Astrocyte of the spinal cord (primary cell): ENCODE results near the gene ZNRF2.

Experiments
- DNase-seq: peaks from one replicate; pipeline ENCODE4 v3.0.0; 2011; ENCODE audit warnings: low read depth, low spot score
- H3K4me3 ChIP-seq: 2 replicates; pipeline ENCODE4 v1.5.1; 2011; ENCODE audit warnings: low read depth, mild to moderate bottlenecking, low read length, moderate library complexity
- in situ Hi-C: cut with HindIII; loops from 2 replicates; pipeline ENCODE4 v1.10.0; 2017; ENCODE audit warnings: low sequenced_read_pairs
- TF ChIP-seq, protein P1 (sequence below): IDR thresholded peaks from 2 replicates; pipeline ENCODE4 v1.5.1; 2012; ENCODE audit warnings: low read depth, mild to moderate bottlenecking, low read length, inconsistent platforms

ZNRF2 gene

DNA sequence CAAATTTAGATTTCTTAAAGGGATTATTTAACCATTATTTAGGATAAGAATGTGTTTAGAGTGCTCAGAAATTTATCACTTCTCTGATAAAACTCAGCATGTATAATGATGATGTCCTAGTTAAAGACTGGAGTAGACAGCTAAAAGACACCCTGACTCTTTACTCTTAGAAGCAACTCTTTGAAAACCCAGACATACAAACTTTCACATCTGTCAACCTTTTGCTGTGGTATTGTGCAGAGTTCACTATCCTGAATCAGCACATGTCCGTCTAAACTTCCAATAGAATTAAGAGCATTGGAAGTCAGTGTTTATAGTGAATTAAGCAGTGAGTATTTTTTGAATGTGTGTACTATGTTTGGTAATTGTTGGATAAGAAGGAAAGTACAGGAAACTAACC, 24.9 kb downstream of the ZNRF2 start:
- H3K4me3 ChIP-seq = no peak overlapping the region
- DNase-seq = no peak
- in situ Hi-C loops = no loop called here
- TF ChIP-seq, protein P1, sequence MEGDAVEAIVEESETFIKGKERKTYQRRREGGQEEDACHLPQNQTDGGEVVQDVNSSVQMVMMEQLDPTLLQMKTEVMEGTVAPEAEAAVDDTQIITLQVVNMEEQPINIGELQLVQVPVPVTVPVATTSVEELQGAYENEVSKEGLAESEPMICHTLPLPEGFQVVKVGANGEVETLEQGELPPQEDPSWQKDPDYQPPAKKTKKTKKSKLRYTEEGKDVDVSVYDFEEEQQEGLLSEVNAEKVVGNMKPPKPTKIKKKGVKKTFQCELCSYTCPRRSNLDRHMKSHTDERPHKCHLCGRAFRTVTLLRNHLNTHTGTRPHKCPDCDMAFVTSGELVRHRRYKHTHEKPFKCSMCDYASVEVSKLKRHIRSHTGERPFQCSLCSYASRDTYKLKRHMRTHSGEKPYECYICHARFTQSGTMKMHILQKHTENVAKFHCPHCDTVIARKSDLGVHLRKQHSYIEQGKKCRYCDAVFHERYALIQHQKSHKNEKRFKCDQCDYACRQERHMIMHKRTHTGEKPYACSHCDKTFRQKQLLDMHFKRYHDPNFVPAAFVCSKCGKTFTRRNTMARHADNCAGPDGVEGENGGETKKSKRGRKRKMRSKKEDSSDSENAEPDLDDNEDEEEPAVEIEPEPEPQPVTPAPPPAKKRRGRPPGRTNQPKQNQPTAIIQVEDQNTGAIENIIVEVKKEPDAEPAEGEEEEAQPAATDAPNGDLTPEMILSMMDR = no peak

DNA sequence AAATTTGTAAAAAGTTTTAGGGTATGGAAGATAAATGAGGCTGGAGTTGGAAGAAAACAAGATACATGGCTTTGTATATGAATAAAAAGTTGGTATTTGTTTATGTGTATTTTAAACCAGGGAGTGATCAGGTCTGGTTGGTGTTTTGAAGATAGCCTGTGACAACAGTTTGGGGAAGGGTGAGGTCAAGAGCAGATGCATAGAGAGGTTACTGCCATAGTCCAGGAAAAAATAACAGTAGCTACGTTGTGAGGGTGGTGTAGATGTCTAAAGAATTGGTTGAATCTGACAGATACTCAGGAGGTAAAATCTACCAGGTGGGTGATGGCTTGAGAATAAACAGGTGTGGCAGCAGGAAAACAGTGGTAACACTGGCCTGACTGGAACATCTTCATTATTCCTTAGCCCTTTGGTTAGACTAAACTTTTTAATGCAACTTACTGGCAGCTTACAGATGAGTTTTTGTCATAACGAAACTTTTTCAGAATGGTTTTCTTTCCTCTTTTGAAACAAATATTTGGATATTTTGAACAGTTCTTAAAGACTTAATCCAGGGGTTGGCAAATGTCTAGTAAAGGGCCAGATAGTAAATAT, 25.5 kb downstream of the ZNRF2 start:
- no peak for DNase-seq
- no peak overlapping the region for H3K4me3 ChIP-seq
- in situ Hi-C loops = no loop called here
- TF ChIP-seq, protein P1 = no peak

DNA sequence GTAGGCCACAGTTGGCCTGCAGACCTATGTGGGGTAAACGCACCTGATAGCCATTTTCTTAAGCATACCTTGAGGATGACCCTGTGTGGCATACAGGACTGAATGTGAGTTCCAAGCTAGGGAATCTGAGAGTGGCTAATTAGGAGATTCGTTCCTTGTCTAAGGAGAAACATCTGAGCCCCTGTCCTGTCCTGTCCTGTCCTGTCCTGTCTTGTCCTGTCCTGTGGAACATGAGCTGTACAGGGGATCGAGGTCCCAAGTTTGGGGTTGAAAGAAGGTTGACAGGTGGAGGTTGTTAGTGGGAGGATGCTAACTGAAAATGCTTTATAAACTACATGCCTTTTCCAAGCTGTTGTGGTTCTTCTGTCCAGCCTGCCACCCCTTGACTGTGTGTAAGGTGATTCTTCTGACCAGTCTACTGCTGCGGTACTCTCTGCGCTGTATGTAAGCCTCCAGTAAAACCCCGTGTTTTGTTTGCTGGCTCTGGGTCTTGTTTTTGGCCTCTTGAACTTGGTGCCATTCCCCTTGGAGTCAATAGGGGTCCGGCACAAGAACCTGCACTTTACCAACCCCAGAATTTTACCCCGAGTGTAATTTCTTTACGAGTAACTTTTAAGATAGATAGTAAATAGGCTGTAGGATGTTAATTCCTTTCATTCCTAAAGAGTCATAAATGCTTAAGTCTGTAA, 26.4 kb downstream of the ZNRF2 start:
- in situ Hi-C loops = no loop called here
- TF ChIP-seq, protein P1 = no peak
- no peak for DNase-seq
- no peak overlapping the region for H3K4me3 ChIP-seq

DNA sequence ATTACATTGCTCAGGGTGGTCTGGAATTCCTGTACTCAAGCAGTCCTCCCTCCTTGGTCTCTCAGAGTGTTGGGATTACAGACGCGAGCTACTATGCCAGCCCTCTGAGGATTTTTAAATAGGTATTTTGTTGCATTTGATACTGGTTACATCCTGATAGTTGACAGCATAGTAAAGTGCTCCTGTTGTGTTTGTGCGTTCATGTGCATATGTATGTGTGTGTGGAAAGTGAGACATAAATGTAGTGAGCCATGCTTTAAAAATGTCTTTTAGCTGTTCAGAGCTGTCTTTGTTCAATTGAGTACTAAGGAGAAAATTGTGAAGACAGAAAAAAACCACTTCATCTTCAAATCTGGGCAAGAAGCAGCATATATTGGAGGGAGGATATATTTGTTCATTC, 27.8 kb downstream of the ZNRF2 start:
- DNase-seq = no peak
- no peak overlapping the region for H3K4me3 ChIP-seq
- TF ChIP-seq, protein P1 = no peak
- in situ Hi-C loops = no loop called here

DNA sequence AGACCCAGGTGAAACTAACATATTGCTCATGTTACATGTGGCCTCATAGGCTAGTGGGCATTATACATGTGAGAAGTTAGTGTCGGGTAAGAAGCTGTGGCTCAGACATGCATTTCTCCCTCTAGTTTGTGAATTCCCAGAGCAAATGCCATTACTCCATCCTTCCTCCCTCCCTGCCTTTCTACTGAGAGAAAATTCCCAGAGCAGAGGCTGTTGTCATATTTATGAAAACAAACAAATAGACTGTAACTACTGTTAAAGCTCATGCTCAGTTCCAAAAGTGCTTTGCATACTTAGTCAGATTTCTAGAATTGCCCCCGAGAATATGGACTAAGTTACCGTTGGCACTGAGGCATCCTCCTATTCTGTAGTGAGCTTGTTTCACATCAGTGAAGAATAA, 29.0 kb downstream of the ZNRF2 start:
- TF ChIP-seq, protein P1 = no peak
- no peak overlapping the region for H3K4me3 ChIP-seq
- no peak for DNase-seq
- in situ Hi-C loops = no loop called here

DNA sequence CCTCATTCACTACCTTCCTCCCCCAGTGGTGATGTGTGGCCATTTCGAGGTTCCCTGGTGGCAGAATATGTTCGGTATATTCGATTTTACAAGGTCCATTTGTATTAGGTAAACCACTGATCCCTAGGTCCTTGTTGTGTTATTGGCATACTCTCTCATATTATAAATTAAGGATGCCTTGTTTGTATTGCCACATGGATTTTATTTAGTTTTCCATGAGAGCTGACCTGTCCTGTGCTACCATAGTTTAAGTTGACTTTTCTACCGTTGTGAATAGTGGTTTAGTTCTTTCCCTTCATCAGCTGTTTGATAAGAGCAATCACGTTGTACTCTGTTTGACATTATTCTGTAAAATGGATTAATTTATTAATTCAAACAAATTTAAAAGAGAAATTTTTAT, 29.4 kb downstream of the ZNRF2 start:
- no peak for DNase-seq
- in situ Hi-C loops = no loop called here
- H3K4me3 ChIP-seq = no peak overlapping the region
- TF ChIP-seq, protein P1 = no peak

DNA sequence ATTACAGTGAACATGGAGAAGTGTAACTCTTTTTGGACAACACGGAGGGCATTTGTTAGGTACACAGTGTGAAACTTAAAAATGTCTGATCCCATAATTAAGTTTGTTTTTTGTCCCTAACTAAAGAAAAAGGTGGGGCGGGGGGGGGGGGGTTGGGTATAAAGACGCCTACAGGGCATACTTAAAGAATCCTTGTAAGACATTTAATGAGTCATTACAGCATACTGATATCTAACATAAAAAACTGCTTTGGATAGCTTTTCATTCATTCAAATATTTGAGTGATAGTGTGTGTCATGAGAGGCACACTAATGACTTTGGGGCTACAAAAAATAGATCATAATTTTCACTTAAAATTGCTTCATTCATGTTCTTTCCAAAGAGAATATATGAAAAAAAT, 31.2 kb downstream of the ZNRF2 start:
- DNase-seq = no peak
- H3K4me3 ChIP-seq = no peak overlapping the region
- in situ Hi-C loops = no loop called here
- TF ChIP-seq, protein P1 = no peak
